Measurements from ENCODE around the gene WT1.

Gene WT1

DNA sequence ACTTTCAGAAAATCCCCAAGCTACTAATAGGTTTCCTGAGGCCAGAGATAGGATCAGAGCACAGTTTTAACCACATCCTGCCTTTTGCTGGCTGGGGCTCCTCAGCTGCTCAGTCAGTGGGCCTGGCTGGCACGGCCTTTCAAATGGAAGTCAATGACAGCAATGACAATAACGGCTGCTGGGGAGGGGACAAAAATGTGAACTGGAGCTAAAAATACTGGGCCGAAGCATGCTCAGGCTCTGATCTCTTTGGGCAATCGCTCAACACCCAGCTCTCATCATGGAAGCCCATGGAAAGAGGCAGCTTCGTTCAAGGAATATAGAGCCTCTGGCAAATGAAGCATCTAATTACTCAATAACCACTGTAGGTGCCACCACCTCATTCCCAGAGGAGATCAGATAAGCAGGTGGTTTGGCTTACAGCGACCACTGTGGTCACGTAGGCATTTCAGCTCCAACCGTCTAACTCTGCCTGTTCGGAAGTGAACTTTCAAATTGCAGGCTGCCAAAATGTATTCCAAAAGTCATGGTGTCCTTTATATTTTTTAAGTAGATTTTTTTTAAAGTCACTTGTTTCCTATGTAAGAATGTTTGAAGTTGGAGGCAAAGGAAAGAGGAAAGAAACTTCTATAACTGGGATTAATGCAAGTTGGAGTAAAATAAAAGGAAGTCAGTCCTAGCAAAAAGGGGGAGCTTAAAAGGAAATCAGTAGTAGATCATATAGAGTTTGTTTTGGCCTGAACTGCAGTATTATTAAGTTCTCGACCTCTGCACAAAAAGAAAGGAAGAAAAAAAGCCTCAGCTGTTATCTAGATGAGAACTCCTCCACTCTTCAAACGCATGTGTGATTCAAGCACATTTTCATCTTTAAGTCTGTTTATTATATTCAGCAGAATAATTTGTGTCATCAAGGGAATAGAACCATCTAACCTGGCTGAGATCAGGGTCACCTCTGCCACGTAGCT, 14.1 kb downstream of the WT1 start:
- TF ChIP-seq, protein P1, sequence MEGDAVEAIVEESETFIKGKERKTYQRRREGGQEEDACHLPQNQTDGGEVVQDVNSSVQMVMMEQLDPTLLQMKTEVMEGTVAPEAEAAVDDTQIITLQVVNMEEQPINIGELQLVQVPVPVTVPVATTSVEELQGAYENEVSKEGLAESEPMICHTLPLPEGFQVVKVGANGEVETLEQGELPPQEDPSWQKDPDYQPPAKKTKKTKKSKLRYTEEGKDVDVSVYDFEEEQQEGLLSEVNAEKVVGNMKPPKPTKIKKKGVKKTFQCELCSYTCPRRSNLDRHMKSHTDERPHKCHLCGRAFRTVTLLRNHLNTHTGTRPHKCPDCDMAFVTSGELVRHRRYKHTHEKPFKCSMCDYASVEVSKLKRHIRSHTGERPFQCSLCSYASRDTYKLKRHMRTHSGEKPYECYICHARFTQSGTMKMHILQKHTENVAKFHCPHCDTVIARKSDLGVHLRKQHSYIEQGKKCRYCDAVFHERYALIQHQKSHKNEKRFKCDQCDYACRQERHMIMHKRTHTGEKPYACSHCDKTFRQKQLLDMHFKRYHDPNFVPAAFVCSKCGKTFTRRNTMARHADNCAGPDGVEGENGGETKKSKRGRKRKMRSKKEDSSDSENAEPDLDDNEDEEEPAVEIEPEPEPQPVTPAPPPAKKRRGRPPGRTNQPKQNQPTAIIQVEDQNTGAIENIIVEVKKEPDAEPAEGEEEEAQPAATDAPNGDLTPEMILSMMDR (conservative IDR thresholded peaks at IDR 0.05): no peak
- H3K27ac ChIP-seq: no peak overlapping the region

DNA sequence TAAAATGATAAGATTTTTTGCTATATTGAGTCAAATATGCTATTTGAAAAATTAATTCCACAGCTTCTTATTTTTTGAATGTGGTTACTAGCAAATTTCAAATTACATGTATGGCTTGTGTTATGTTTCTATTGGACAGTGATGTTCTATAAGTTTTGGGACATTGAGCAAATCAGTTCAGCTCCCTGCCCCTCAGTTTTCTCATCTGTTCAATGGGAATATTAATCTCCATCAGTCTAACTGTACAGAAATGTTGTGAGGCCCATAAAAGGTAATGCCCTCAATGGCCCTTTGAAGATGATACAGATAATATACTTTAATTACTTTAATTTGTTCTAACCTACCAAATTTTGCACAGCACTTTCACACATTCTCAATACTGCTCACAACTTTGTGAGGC, 15.2 kb downstream of the WT1 start:
- TF ChIP-seq, protein P1 (conservative IDR thresholded peaks at IDR 0.05): no peak
- H3K27ac ChIP-seq: no peak overlapping the region

DNA sequence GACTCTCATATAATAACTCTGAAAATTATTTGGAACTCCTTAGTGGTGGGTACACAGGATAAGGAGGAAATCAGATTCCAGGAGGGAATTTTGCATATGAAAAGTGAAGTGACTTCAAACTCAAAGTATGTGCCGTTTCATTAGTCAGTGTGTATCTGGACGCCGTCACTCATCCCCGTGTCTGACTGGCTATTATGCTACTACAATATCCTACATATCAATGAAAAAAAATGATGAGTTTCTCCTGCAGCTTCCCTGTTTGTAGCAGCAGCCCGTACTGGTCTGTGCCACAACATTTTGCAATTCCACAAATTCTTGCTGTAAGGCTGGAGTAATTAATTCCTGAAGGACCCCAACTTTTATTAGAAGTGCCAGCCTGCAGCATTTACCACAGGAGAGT, 16.5 kb downstream of the WT1 start:
- H3K27ac ChIP-seq: no peak overlapping the region
- TF ChIP-seq, protein P1 (conservative IDR thresholded peaks at IDR 0.05): no peak

DNA sequence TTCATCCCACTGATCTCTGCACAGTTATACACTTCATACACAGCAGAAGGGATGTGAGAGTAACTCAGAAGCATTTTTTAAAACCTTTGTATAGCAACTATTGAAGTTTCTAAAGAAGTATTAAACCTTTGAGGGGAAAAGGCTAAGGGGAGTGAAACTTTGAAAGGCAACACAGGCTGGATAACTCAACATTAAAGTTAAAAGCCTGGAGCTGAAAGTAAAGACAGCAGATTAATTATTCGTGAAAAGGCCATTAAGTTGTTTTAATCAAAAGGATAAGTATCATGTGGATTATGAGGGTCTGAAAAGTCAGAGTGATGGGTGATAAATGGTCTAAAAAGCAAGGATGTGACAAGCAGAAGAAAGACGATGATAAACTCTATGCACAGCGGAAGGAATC, 17.5 kb downstream of the WT1 start:
- TF ChIP-seq, protein P1 (conservative IDR thresholded peaks at IDR 0.05): no peak
- H3K27ac ChIP-seq: no peak overlapping the region

DNA sequence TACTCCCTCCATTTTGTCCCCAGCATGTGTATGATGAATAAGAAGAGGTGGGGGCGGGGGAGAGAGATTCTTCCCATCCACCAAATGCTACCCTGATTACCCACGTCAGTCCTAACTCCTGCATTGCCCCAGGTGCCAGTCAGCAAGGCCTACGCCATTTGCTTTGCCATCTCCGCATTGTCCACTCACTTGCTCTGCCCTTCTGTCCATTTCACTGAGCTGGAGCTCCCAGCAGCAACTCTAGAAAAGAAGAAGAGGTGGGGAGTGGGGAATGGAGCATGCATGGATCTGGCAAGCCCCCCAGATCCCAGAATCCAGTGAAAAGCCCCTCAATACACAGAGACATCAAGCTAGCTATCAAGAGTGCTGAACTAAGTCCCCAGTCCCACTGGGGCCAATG, 19.0 kb downstream of the WT1 start:
- TF ChIP-seq, protein P1 (conservative IDR thresholded peaks at IDR 0.05): no peak
- no peak overlapping the region for H3K27ac ChIP-seq

DNA sequence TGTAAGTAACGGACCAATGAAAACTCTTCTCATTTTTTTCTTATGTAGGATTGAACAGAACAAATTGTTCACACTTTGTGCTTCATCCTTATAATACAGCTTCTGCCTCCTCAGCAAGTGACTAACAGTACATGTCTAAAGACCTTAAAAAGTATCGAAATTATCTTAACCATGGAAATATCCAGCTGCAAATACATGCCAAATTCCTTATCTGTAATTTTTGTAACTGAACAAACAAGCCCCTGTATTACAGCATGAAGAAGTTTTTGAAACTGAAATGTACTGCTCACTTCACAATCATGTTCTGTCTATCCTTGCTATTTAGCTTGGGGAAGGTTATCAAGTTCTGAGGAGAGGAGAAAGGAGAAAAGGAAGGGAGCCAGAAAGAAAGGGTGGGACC, 20.4 kb downstream of the WT1 start:
- no peak overlapping the region for H3K27ac ChIP-seq
- TF ChIP-seq, protein P1 (conservative IDR thresholded peaks at IDR 0.05): no peak

DNA sequence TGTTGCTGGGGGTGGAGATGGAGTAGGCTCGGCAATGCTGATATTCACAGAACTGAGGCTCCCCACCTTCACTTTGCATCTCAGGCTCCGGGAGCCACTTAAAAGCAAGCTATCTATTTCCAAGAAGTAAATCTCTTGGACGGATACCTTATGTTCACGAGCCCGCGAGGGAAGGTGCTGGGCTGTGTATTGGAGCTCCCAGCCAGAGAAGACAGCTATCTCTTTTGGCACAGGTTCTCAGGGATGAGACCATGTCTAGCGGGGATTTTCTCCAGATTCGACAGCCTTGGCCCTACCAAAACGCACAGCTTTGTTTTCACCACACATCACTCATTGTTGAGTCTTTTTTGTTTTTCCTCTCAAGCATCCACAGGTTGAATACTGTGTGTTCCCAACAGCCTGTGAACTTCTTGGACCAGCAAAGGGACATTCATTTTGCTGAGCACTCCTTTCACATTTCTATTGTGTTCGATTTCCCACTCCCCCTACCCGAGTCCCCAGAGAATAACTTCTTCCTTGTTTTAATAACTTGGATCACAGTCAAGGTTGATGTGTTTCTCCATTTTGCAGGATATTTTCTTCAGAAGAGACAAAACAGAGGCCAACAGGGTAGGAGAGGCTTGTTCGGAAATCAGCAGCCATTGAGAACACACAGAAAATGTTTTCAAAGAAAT, 23.3 kb downstream of the WT1 start:
- TF ChIP-seq, protein P1 (conservative IDR thresholded peaks at IDR 0.05): no peak
- no peak overlapping the region for H3K27ac ChIP-seq
